AG10803 (cell line): Measurements from ENCODE around the gene GFPT1.
A peak's percentile ranks its signal among the peaks of the same experiment; 100 is the strongest.

Experiments
- DNase-seq: peaks from one replicate; pipeline ENCODE4 v3.0.0; 2010; ENCODE audit warnings: low read depth
- H3K4me3 ChIP-seq: 2 replicates; pipeline ENCODE4 v1.5.1; 2011; ENCODE audit warnings: mild to moderate bottlenecking, low read length, control low read depth
- TF ChIP-seq, protein P1 (sequence below): conservative IDR thresholded peaks from 2 replicates; pipeline ENCODE4 v1.5.1; 2011; ENCODE audit warnings: mild to moderate bottlenecking, low read length, control low read depth, inconsistent platforms

The GFPT1 gene

GRCh38 chr2:69305166-69305565, 81.9 kb downstream of the GFPT1 start:
- no peak overlapping the region for H3K4me3 ChIP-seq
- TF ChIP-seq, protein P1, sequence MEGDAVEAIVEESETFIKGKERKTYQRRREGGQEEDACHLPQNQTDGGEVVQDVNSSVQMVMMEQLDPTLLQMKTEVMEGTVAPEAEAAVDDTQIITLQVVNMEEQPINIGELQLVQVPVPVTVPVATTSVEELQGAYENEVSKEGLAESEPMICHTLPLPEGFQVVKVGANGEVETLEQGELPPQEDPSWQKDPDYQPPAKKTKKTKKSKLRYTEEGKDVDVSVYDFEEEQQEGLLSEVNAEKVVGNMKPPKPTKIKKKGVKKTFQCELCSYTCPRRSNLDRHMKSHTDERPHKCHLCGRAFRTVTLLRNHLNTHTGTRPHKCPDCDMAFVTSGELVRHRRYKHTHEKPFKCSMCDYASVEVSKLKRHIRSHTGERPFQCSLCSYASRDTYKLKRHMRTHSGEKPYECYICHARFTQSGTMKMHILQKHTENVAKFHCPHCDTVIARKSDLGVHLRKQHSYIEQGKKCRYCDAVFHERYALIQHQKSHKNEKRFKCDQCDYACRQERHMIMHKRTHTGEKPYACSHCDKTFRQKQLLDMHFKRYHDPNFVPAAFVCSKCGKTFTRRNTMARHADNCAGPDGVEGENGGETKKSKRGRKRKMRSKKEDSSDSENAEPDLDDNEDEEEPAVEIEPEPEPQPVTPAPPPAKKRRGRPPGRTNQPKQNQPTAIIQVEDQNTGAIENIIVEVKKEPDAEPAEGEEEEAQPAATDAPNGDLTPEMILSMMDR = no peak
- no peak for DNase-seq

GRCh38 chr2:69304656-69305055, 82.4 kb downstream of the GFPT1 start:
- TF ChIP-seq, protein P1 = no peak
- no peak overlapping the region for H3K4me3 ChIP-seq
- no peak for DNase-seq

GRCh38 chr2:69300650-69301049, 86.4 kb downstream of the GFPT1 start:
- H3K4me3 ChIP-seq = no peak overlapping the region
- TF ChIP-seq, protein P1 = no peak
- DNase-seq = no peak

DNA sequence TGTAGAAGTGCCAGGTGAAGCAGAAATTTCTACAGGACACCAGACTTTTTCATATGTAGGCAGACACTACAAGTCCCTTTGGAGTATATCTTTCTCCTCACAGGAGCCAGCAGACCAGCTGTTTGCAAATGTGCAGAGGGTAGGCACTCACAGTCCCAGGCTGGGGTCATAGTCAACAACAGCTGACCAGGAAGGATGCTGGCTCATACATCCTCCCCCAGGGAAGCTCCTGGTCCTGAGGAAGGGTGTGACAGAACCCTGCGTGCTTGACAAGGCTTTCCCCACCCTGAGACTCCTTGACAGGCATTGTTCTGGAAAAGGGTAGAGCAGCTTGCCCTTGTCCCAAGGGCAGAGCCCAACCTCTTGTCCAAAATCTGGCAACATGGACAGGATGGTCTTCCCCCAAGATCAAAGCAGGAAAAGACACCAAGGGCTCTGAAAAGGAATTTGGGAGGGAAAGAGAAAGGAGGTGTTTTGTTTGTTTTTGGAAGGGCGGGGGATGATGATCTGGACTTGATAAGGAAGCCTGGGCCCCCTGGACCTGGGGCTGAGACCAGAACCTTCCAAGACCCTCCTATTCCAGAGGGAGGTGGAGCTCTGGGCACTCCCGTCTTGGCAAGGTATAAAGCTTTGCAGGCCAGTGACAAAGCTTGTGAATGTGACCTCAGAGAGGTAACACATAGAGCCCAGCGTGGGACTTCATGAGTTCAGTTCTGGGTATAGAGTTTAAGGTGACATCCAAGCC, 87.1 kb downstream of the GFPT1 start:
- TF ChIP-seq, protein P1 = no peak
- no peak for DNase-seq
- H3K4me3 ChIP-seq = no peak overlapping the region

DNA sequence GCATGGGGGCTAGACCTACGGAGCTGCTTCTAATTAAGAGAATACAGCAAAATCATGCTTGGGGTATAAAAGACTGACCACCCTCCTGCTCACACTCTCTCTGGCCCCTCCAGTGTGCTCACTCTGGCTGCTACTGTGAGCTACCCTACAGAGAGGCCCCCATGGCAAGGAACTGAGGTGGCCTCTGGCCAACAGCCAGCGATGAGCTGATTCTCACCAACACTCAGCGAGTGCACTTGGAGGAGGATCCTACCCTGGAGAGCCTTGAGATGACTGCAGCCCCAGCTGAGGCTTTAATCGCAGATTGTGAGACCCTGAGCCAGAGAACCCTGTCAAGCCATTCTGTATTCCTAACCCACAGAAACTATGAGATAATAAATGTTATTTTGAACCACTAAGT, 88.2 kb downstream of the GFPT1 start:
- peak; percentile 60 for DNase-seq
- H3K4me3 ChIP-seq = no peak overlapping the region
- TF ChIP-seq, protein P1 = no peak

DNA sequence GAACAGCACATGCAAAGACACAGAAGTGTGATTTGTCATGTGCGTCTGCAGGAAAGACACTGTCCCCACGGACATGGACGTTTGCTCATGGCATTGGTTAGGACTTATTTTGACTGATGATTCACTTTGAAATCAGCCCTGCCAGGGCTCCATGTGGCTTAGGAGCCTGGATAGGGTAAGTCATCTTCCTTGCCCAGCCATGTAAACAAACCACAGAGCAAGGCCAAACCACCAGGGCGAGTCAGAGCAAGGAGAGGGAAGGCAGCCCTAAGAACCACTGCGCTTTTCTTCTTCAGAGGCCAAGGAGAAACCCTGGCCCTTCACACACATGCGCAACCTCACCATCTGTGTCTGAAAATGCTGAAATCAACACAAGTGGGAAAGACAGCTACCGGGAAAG, 88.8 kb downstream of the GFPT1 start:
- TF ChIP-seq, protein P1 = no peak; the same call in none of the 2 replicates
- DNase-seq = peak; percentile 98
- no peak overlapping the region for H3K4me3 ChIP-seq

- H3K4me3 ChIP-seq = no peak overlapping the region
- TF ChIP-seq, protein P1 = no peak
- DNase-seq = no peak
Observed at GRCh38 chr2:69297216-69297615, 89.8 kb downstream of the GFPT1 start.
